PC-9 (cell line): ENCODE data around the gene LYPD6B. TPM values are rescaled to one million over a fixed set of nuclear protein-coding genes. Genes with fewer than 3 reads are reported as not detected.

Experiments used
- BruUV-seq: library from RNA; stranded (reverse); fragments of 400-500 nt; replicated peaks from 2 replicates; lab custom pipeline; 2021; lab: Mats Ljungman, UMichigan
- CTCF ChIA-PET: fragments of 300-600 bp; sonication (Branson Sonifier 250); formaldehyde crosslinking; loops from one replicate; lab custom pipeline; 2022; ENCODE audit warnings: antibody characterized with exemption; lab: Charles Lee
- POLR2A ChIA-PET: fragments of 300-600 bp; sonication (Branson Sonifier 250); formaldehyde crosslinking; loops from one replicate; lab custom pipeline; 2022; ENCODE audit warnings: antibody characterized with exemption; ENCODE audit not compliant: unreplicated experiment; lab: Charles Lee
- DNase-seq, 2 experiments: peaks; one replicate each; pipeline versions ENCODE4 v3.0.0 to v3.0.0-alpha.2; 2015 to 2022; ENCODE audit warnings: mixed read lengths in 1 of 2
- H2AFZ ChIP-seq: fragments of 200-600 bp; sonication (generic); 2 replicates; pipeline ENCODE4 v1.8.1; 2017; ENCODE audit warnings: antibody characterized with exemption
- H3F3A ChIP-seq: fragments of 200-600 bp; sonication (generic); 2 replicates; pipeline ENCODE4 v1.8.1; 2017; ENCODE audit warnings: antibody characterized with exemption, mild to moderate bottlenecking, low read depth; ENCODE audit not compliant: insufficient read depth
- H3K27ac ChIP-seq: fragments of 200-600 bp; sonication (generic); 2 replicates; pipeline ENCODE4 v1.6.1; 2016; ENCODE audit warnings: mixed run types
- H3K27me3 ChIP-seq: fragments of 200-600 bp; sonication (generic); 2 replicates; pipeline ENCODE4 v1.6.1; 2016; ENCODE audit warnings: low read depth, mixed run types; ENCODE audit not compliant: insufficient read depth
- H3K36me3 ChIP-seq: fragments of 200-600 bp; sonication (generic); 2 replicates; pipeline ENCODE4 v1.6.1; 2016; ENCODE audit warnings: low read depth, mixed run types
- H3K4me1 ChIP-seq: fragments of 200-600 bp; sonication (generic); replicated peaks from 2 replicates; pipeline ENCODE4 v1.6.1; 2016; ENCODE audit warnings: mixed run types; ENCODE audit not compliant: insufficient read depth
- H3K4me2 ChIP-seq: fragments of 200-600 bp; sonication (generic); 2 replicates; pipeline ENCODE4 v1.6.1; 2017; ENCODE audit warnings: mixed run types
- H3K4me3 ChIP-seq: fragments of 200-600 bp; sonication (generic); 2 replicates; pipeline ENCODE4 v1.6.1; 2016; ENCODE audit warnings: mixed run types
- H3K79me2 ChIP-seq: fragments of 200-600 bp; sonication (generic); 2 replicates; pipeline ENCODE4 v1.6.1; 2017; ENCODE audit warnings: low read depth, mixed run types
- H3K9me2 ChIP-seq: fragments of 200-600 bp; sonication (generic); 2 replicates; pipeline ENCODE4 v1.8.1; 2017; ENCODE audit warnings: mild to moderate bottlenecking; ENCODE audit not compliant: insufficient read depth
- H3K9me3 ChIP-seq: fragments of 200-600 bp; sonication (generic); 2 replicates; pipeline ENCODE4 v1.8.1; 2016; ENCODE audit warnings: low read depth; ENCODE audit not compliant: insufficient read depth
- H4K20me1 ChIP-seq: fragments of 200-600 bp; sonication (generic); 2 replicates; pipeline ENCODE4 v1.8.1; 2017; ENCODE audit not compliant: insufficient read depth
- CTCF ChIP-seq: fragments of 200-600 bp; sonication (generic); conservative IDR thresholded peaks from 2 replicates; pipeline ENCODE4 v1.6.1; 2017; ENCODE audit warnings: mixed run types, antibody characterized with exemption, mild to moderate bottlenecking, moderate library complexity
- EZH2 ChIP-seq: fragments of 200-600 bp; sonication (generic); IDR thresholded peaks from 2 replicates; pipeline ENCODE4 v1.8.0; 2017; ENCODE audit warnings: antibody characterized with exemption, low read depth
- intact Hi-C: fragments of 100-400 bp; cut with micrococcal nuclease; formaldehyde crosslinking; loops from one replicate; pipeline ENCODE4 v1.10.0; 2022; ENCODE audit not compliant: unreplicated experiment
- total RNA-seq: library from RNA; stranded (reverse); gene quantifications from 2 replicates; pipeline ENCODE4 v1.2.3, GENCODE V29; 2021

Gene LYPD6B
- total RNA-seq, 1 experiment from 2014 or later: 10.0 TPM

DNA sequence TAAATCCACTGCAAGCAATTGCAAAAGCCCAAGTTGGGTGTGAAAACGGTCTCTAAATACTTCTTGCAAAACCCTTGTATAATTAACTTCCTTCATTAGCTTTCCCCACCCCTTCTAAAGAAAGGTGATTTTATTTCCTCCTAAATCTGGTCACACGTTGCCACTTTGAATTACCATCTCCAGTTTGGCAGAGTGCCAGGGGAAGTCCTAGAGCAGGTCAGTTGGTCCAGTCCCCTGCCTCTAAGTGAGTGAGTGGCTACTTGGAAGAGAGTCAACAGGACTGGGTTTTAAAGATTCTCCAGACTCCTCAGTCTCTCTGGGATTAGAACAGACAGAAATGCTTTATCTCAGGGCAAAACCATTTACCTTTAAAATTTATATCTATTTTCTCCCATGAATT lies 18.7 kb upstream of the LYPD6B start:
- ChIA-PET CTCF (no interaction called here), POLR2A (no interaction called here)
- no peak overlapping the region for H3K27ac ChIP-seq

DNA sequence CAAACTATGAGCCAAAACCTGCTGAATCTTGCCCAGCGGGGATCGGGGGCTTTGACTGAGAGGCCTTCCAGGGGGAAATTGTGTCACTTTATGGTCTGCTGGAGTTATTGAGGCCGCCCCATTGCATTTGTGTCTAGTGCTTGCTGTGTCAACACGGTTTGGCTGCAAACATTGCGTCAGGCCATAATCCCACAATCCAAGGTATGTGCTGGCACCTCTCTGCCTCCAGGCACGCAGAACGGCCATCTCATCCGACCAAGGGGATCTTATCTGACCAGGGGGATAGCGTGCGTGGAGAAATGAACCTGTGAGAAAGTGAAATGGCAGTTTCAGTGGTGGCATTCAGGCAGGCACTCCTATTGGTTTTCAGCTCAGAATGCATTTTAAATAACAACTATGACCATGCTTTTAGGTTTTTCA lies 18.1 kb upstream of the LYPD6B start:
- CTCF ChIA-PET: no interaction called here

More for the DNA sequence above, 18.7 kb upstream of the LYPD6B start:
- no peaks in the 10 kb centered on the region for H3K79me2 ChIP-seq
- no peaks in the 10 kb centered on the region for H3F3A ChIP-seq
- no peak overlapping the region for H3K4me2 ChIP-seq
- BruUV-seq: no TSS peak
- no peak for DNase-seq
- TF ChIP-seq CTCF (no peak), EZH2 (no peak)
- no peak overlapping the region for H3K4me3 ChIP-seq
- H3K36me3 ChIP-seq: no peaks in the 10 kb centered on the region
- H2AFZ ChIP-seq: no peak overlapping the region
- no peaks in the 10 kb centered on the region for H3K9me2 ChIP-seq
- no peaks in the 10 kb centered on the region for H3K27me3 ChIP-seq
- intact Hi-C loops: no loop called here
- H3K9me3 ChIP-seq: no peaks in the 10 kb centered on the region
- no peaks in the 10 kb centered on the region for H4K20me1 ChIP-seq
- H3K4me1 ChIP-seq: no peaks in the 10 kb centered on the region; the same call in 1 of the 2 replicates

GRCh38 chr2:149021271-149021719 lies 17.2 kb upstream of the LYPD6B start:
- Histone ChIP-seq H3K79me2 (no peaks in the 10 kb centered on the region), H3K9me2 (no peaks in the 10 kb centered on the region), H3K4me3 (no peak overlapping the region), H3K36me3 (no peaks in the 10 kb centered on the region), H3K9me3 (no peaks in the 10 kb centered on the region), H3F3A (no peaks in the 10 kb centered on the region), H3K27ac (no peak overlapping the region), H4K20me1 (no peaks in the 10 kb centered on the region), H3K4me2 (no peak overlapping the region), H3K4me1 (no peaks in the 10 kb centered on the region; the same call in 1 of the 2 replicates), H2AFZ (no peak overlapping the region), H3K27me3 (no peaks in the 10 kb centered on the region)
- ChIA-PET CTCF (no interaction called here), POLR2A (no interaction called here)
- no peak for TF ChIP-seq EZH2
- TF ChIP-seq CTCF: no peak
- no peak for DNase-seq
- intact Hi-C loops: no loop called here
- BruUV-seq: no TSS peak

More for the DNA sequence above, 18.1 kb upstream of the LYPD6B start:
- POLR2A ChIA-PET: no interaction called here
- Histone ChIP-seq H4K20me1 (no peaks in the 10 kb centered on the region), H3F3A (no peaks in the 10 kb centered on the region), H2AFZ (no peak overlapping the region), H3K27ac (no peak overlapping the region), H3K36me3 (no peaks in the 10 kb centered on the region), H3K9me3 (no peaks in the 10 kb centered on the region), H3K4me2 (no peak overlapping the region), H3K9me2 (no peaks in the 10 kb centered on the region), H3K79me2 (no peaks in the 10 kb centered on the region), H3K4me1 (no peaks in the 10 kb centered on the region; the same call in 1 of the 2 replicates), H3K4me3 (no peak overlapping the region), H3K27me3 (no peaks in the 10 kb centered on the region)
- intact Hi-C loops: no loop called here
- no peak for DNase-seq
- BruUV-seq: no TSS peak
- TF ChIP-seq EZH2 (no peak), CTCF (no peak)
